RCC 7860 (cell line): ENCODE data around the gene RINL.

Experiments used
- DNase-seq: peaks from one replicate; pipeline ENCODE4 v3.0.0-alpha.2; 2015; ENCODE audit warnings: low spot score
- FAIRE-seq: peaks from 2 replicates; lab custom pipeline; 2012; peaks lifted over from hg19 to GRCh38; lab: Jason Lieb, UNC

Gene RINL

GRCh38 chr19:38850976-38851621 lies 27.0 kb downstream of the RINL start:
- DNase-seq (no peak), FAIRE-seq (no peak)

- DNase-seq (no peak), FAIRE-seq (peak; percentile 97)
Observed at GRCh38 chr19:38850436-38850975, 27.6 kb downstream of the RINL start.

- DNase-seq (peak; percentile 100), FAIRE-seq (no peak)
Observed at GRCh38 chr19:38849860-38850435, 28.1 kb downstream of the RINL start, which contains the start of gene HNRNPL. HNRNPL (minus strand) TSS chr19:38849986; CDS start chr19:38849966, 20 bp downstream.

- DNase-seq (peak; percentile 91), FAIRE-seq (no peak)
Observed at GRCh38 chr19:38849147-38849859, 28.8 kb downstream of the RINL start.

- no peak for FAIRE-seq
Observed at GRCh38 chr19:38848299-38849146, 29.6 kb downstream of the RINL start.

GRCh38 chr19:38846097-38846496 lies 32.0 kb downstream of the RINL start:
- FAIRE-seq (no peak), DNase-seq (no peak)

More at GRCh38 chr19:38848299-38849146, 29.6 kb downstream of the RINL start:
- DNase-seq = no peak

GRCh38 chr19:38845374-38846024 lies 32.6 kb downstream of the RINL start:
- no peak for DNase-seq
- no peak for FAIRE-seq

GRCh38 chr19:38844093-38844686 lies 33.9 kb downstream of the RINL start:
- DNase-seq (no peak), FAIRE-seq (no peak)

- DNase-seq (no peak), FAIRE-seq (no peak)
Observed at GRCh38 chr19:38843175-38843758, 34.8 kb downstream of the RINL start.

- no peak for DNase-seq
- FAIRE-seq = no peak
Observed at GRCh38 chr19:38842439-38843174, 35.5 kb downstream of the RINL start.

GRCh38 chr19:38841787-38842438 lies 36.2 kb downstream of the RINL start:
- DNase-seq = no peak
- no peak for FAIRE-seq

GRCh38 chr19:38841180-38841766 lies 36.8 kb downstream of the RINL start:
- DNase-seq (no peak), FAIRE-seq (no peak)

- no peak for FAIRE-seq
- DNase-seq = no peak
Observed at GRCh38 chr19:38840583-38840968, 37.5 kb downstream of the RINL start.

- FAIRE-seq = no peak
Observed at GRCh38 chr19:38839816-38840582, 38.1 kb downstream of the RINL start.

GRCh38 chr19:38838986-38839761 lies 38.9 kb downstream of the RINL start:
- FAIRE-seq (no peak), DNase-seq (no peak)

More at GRCh38 chr19:38839816-38840582, 38.1 kb downstream of the RINL start:
- no peak for DNase-seq

GRCh38 chr19:38838208-38838985 lies 39.7 kb downstream of the RINL start:
- DNase-seq (no peak), FAIRE-seq (no peak)
